NCI-H2196 (cell line): Measurements from ENCODE around the gene SLC22A5.
"Not testable (repeated sequence)": the region's sequence is repeated elsewhere in the genome, so short reads cannot be mapped to it uniquely, and the experiment has no call there.

Experiments
- DNase-seq: peaks from one replicate; lab custom pipeline; 2025; ENCODE audit not compliant: unreplicated experiment; lab: John Stamatoyannopoulos, UW

The SLC22A5 gene

GRCh38 chr5:132386644-132387286 lies 17.3 kb downstream of the SLC22A5 start:
- peak; percentile 45 for DNase-seq

- peak; percentile 35 for DNase-seq
Measured at GRCh38 chr5:132387640-132388117, 18.2 kb downstream of the SLC22A5 start.

DNA sequence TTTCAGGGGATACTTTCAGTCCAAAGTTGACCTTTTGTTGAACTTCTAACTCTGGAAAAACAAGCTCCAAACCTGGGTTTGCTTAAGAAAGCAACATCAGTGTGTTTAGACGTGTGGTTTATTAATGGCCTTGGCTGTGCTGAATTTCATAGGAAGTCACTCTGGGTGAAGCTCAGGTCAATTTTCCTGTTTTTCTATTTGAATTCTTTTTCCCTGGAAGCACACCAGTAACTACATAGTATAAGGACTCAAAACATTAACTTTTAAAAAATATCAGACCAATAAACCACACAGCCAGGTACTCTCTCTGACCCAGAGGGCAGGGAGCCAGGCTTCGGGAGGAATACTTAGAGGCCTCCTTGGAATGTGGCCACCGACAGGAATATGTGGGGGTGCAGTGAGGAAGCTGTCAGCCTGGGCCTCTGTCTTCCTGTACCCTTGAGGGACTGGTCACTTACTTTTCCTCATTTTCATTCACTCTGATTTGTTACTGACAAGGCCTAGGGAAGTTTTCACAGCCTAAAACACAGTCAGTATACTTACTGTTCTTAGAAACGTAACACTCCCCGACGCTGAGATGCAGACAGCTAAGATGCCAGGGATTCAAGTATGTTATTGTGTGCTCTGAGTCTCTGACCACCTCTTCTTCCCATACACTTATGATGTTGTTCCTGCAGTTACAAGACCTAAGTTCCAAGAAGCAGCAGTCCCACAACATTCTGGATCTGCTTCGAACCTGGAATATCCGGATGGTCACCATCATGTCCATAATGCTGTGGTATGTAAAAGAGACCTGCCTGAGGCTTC lies 18.9 kb downstream of the SLC22A5 start:
- DNase-seq = no peak

- no peak for DNase-seq
Measured at GRCh38 chr5:132389051-132389331, 19.5 kb downstream of the SLC22A5 start.

GRCh38 chr5:132389585-132390286 lies 20.2 kb downstream of the SLC22A5 start:
- peak; percentile 15 for DNase-seq

GRCh38 chr5:132391247-132391646 lies 21.7 kb downstream of the SLC22A5 start:
- DNase-seq = no peak

DNA sequence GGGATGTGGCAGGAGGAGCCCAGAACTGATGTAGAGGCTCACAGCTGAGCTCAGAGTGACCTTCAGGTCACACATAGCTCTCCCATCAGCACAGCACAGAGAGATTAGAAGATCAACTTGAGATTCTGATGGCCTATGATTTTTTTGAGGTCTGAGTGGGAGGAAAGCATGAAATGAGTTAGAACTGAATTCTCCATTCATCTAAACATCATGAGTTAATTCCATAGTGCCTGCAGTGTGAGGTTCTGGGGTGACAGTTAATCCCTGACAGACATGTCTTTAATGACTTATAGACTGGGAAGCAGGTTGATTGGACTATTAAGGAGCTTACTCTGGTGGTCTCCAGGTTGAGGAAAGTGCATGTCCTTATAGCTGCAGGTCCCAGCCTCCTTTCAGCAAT lies 22.4 kb downstream of the SLC22A5 start:
- DNase-seq = no peak

DNA sequence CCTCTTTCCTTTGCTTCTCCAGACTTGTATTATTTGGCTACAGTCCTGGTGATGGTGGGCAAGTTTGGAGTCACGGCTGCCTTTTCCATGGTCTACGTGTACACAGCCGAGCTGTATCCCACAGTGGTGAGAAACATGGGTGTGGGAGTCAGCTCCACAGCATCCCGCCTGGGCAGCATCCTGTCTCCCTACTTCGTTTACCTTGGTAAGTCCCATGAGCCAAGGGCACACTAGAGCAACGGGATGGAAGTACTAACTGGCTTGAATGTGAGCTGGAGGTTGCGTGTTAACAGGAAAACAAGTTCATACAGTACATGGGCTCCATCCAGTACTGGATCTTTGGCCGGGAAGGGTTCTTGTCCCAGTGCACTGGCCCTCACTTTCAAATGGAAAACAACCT lies 22.9 kb downstream of the SLC22A5 start:
- DNase-seq = no peak

DNA sequence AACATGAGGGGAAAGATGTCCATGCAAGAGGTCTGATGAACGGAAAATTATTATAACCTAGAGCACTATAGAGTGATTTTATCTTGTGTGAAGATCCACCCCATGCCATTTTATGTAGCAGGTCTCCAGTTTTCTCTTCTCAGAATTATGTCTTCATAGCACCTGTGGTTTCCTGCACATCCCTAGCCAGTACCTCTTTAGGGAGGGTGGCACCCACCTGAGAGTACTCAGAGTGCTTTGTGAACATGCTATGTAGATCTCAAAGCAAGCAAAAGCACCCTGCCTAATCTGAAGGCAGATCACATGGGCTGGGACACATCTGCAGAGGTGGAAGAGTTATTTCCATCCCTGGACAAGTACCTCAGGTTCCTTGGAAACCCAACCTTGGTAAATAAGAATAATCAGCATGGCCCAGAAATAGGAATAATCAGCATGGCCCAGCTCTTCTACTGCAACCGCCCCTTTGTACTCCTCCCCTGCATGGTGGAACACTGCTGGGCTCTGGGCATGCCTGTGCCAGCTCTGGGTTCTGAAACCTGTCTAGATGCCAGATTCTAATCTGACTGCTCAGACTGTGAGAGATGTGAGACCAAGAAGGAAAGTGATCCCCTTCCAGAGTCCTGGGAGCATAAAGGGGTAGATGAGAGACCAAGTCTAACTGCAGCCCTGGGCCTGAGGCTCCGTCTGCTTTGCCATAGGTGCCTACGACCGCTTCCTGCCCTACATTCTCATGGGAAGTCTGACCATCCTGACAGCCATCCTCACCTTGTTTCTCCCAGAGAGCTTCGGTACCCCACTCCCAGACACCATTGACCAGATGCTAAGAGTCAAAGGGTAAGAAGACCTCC lies 23.7 kb downstream of the SLC22A5 start:
- DNase-seq = no peak

- DNase-seq = no peak
Measured at GRCh38 chr5:132394667-132395259, 25.3 kb downstream of the SLC22A5 start.

- no peak for DNase-seq
Measured at GRCh38 chr5:132396589-132397031, 27.1 kb downstream of the SLC22A5 start.

- DNase-seq = no peak
Measured at GRCh38 chr5:132397224-132397623, 27.7 kb downstream of the SLC22A5 start.

- DNase-seq = not testable (repeated sequence)
Measured at GRCh38 chr5:132397936-132398675, 28.6 kb downstream of the SLC22A5 start.

- DNase-seq = not testable (repeated sequence)
Measured at GRCh38 chr5:132404041-132404440, 34.5 kb downstream of the SLC22A5 start.

- DNase-seq = no peak
Measured at GRCh38 chr5:132405646-132406045, 36.1 kb downstream of the SLC22A5 start.

GRCh38 chr5:132406144-132406783 lies 36.8 kb downstream of the SLC22A5 start:
- no peak for DNase-seq

GRCh38 chr5:132407970-132408369 lies 38.5 kb downstream of the SLC22A5 start:
- no peak for DNase-seq

- DNase-seq = no peak
Measured at GRCh38 chr5:132408456-132408855, 38.9 kb downstream of the SLC22A5 start.

- DNase-seq = no peak
Measured at GRCh38 chr5:132408965-132409364, 39.5 kb downstream of the SLC22A5 start.
